H1 (cell line): ENCODE measurements around the gene LAT. TPM values are rescaled to one million over a fixed set of nuclear protein-coding genes. Genes with fewer than 3 reads are reported as not detected.
A peak's percentile ranks its signal among the peaks of the same experiment; 100 is the strongest.

ENCODE experiments used
- ATF2 ChIP-seq: IDR thresholded peaks from 2 replicates; pipeline ENCODE4 v1.6.1; 2012; ENCODE audit warnings: low read length, inconsistent platforms
- CBX5 ChIP-seq: fragments of 300-800, 300-1000 bp; sonication (generic); IDR thresholded peaks from 2 replicates; pipeline ENCODE4 v1.7.1; 2016; ENCODE audit warnings: antibody characterized with exemption, low read length, low read depth
- CTCF ChIP-seq, 3 experiments: IDR thresholded peaks; 1 replicate in 2 of 3; 2 replicates in 1 of 3; pipeline versions ENCODE4 v1.5.1 to v1.6.1; 2011; ENCODE audit warnings: low read length in 3 of 3, mild to moderate bottlenecking in 3 of 3, inconsistent platforms in 2 of 3, low read depth in 1 of 3, moderate library complexity in 1 of 3; ENCODE audit not compliant: insufficient read depth in 1 of 3; ENCODE audit errors: control extremely low read depth in 1 of 3
- HDAC6 ChIP-seq: IDR thresholded peaks from one replicate; pipeline ENCODE4 v1.7.1; 2012; ENCODE audit warnings: low read depth, mild to moderate bottlenecking, inconsistent platforms, low read length, moderate library complexity
- JUN ChIP-seq: IDR thresholded peaks from 2 replicates; pipeline ENCODE4 v1.6.1; 2011; ENCODE audit warnings: low read depth, mild to moderate bottlenecking, improper control_type of control experiment, low read length
- NRF1 ChIP-seq: IDR thresholded peaks from 2 replicates; pipeline ENCODE4 v1.6.1; 2011; ENCODE audit warnings: mild to moderate bottlenecking, low read depth, low read length, improper control_type of control experiment
- PHF8 ChIP-seq: fragments of 200-600 bp; sonication (generic); conservative IDR thresholded peaks from 2 replicates; pipeline ENCODE4 v1.7.1; 2012; ENCODE audit warnings: low read depth, mild to moderate bottlenecking, inconsistent platforms, low read length, moderate library complexity
- RAD21 ChIP-seq, 2 experiments: IDR thresholded peaks in 1 of 2; conservative IDR thresholded peaks in 1 of 2; 2 replicates each; pipeline ENCODE4 v1.6.1; 2011; ENCODE audit warnings: low read depth in 2 of 2, low read length in 2 of 2, improper control_type of control experiment in 1 of 2, inconsistent platforms in 1 of 2, mild to moderate bottlenecking in 1 of 2, moderate library complexity in 1 of 2
- RBBP5 ChIP-seq: IDR thresholded peaks from 2 replicates; pipeline ENCODE4 v1.7.1; 2012; ENCODE audit warnings: low read depth, mild to moderate bottlenecking, inconsistent platforms, low read length, moderate library complexity, borderline replicate concordance
- RXRA ChIP-seq: IDR thresholded peaks from 2 replicates; pipeline ENCODE4 v1.6.1; 2011; ENCODE audit warnings: low read depth, mild to moderate bottlenecking, low read length, moderate library complexity; ENCODE audit not compliant: insufficient read depth
- SIX5 ChIP-seq: IDR thresholded peaks from 2 replicates; pipeline ENCODE4 v1.6.1; 2011; ENCODE audit warnings: mild to moderate bottlenecking, low read depth, low read length
- SP2 ChIP-seq: IDR thresholded peaks from 2 replicates; pipeline ENCODE4 v1.6.1; 2012; ENCODE audit warnings: mild to moderate bottlenecking, low read length, inconsistent platforms
- SUZ12 ChIP-seq: fragments of 200-600 bp; sonication (generic); IDR thresholded peaks from 2 replicates; pipeline ENCODE4 v1.6.1; 2012; ENCODE audit warnings: mild to moderate bottlenecking, inconsistent platforms, low read length, moderate library complexity, mixed read lengths
- TAF7 ChIP-seq: optimal IDR thresholded peaks from 2 replicates; pipeline ENCODE3; 2011; ENCODE audit warnings: low read depth, mild to moderate bottlenecking, inconsistent platforms, low read length, moderate library complexity, borderline replicate concordance
- polyA plus RNA-seq, 7 experiments: library from polyadenylated mRNA; depleted of rRNA in 3 of 7; stranded (reverse) in 5 of 7; unstranded in 2 of 7; fragments of >200 nt in 5 of 7; fragments of 200-250 nt in 2 of 7; gene quantifications; 1 replicate in 5 of 7; 2 replicates in 1 of 7; 4 replicates in 1 of 7; pipeline versions ENCODE4 v1.2.1 to v1.2.3, GENCODE V29; 2011 to 2013; ENCODE audit warnings: missing spikeins in 2 of 7, mixed read lengths in 2 of 7
- total RNA-seq: library from RNA; stranded (reverse); fragmentation: NEBNext Ultra II Directional; extraction: Animal tissue kit (Norgen Biotek cat#: 25700); gene quantifications from 2 replicates; pipeline ENCODE4 v1.2.1, GENCODE V29; 2021

The LAT gene
- total and polyA plus RNA-seq, 2 of the 8 experiments (the other 6 are each of a cell fraction or from before 2014, with no cell fraction given): 2.7 to 3.4 TPM

- peak; percentile 70 to 79 (median 71) for TF ChIP-seq CTCF (IDR thresholded peaks at IDR 0.05; ENCODE audit: control extremely low read depth in 1 of 3, insufficient read depth in 1 of 3, low read depth in 1 of 3, low read length in 3 of 3)
- no peak for TF ChIP-seq TAF7
- TF ChIP-seq SIX5: no peak
- no peak for TF ChIP-seq SP2
- TF ChIP-seq RXRA: no peak
- no peak for TF ChIP-seq PHF8
- no peak for TF ChIP-seq HDAC6
- TF ChIP-seq ATF2: no peak
- TF ChIP-seq CBX5: no peak
- no peak for TF ChIP-seq RBBP5
- TF ChIP-seq RAD21 (IDR thresholded peaks at IDR 0.05 in 1 of 2, conservative IDR thresholded peaks at IDR 0.05 in 1 of 2; ENCODE audit: low read depth in 2 of 2, low read length in 2 of 2): peak; percentile 54 to 64
- TF ChIP-seq SUZ12: no peak
- no peak for TF ChIP-seq JUN
- TF ChIP-seq NRF1: no peak
Measured at GRCh38 chr16:28974007-28974436, 10.8 kb upstream of the LAT start (continued).
